Measurements from ENCODE around the gene TTC33.
"Not testable (repeated sequence)": the region's sequence is repeated elsewhere in the genome, so short reads cannot be mapped to it uniquely, and the experiment has no call there.

The TTC33 gene

GRCh38 chr5:40653221-40654022 lies 102.3 kb downstream of the TTC33 start:
- no peak for DNase-seq (ENCODE audit: low read depth)

GRCh38 chr5:40652441-40653220 lies 103.1 kb downstream of the TTC33 start:
- no peak for DNase-seq (ENCODE audit: low read depth)

- no peak for DNase-seq (ENCODE audit: low read depth)
Observed at GRCh38 chr5:40651201-40651600, 104.6 kb downstream of the TTC33 start.

- no peak for DNase-seq (ENCODE audit: low read depth)
Observed at GRCh38 chr5:40649463-40650030, 106.2 kb downstream of the TTC33 start.

GRCh38 chr5:40648150-40648549 lies 107.6 kb downstream of the TTC33 start:
- no peak for DNase-seq (ENCODE audit: low read depth)

GRCh38 chr5:40646266-40646665 lies 109.5 kb downstream of the TTC33 start:
- DNase-seq (ENCODE audit: low read depth): no peak

GRCh38 chr5:40639531-40639930 lies 116.2 kb downstream of the TTC33 start:
- DNase-seq (ENCODE audit: low read depth): not testable (repeated sequence)

GRCh38 chr5:40634593-40634992 lies 121.2 kb downstream of the TTC33 start:
- DNase-seq (ENCODE audit: low read depth): no peak

GRCh38 chr5:40634154-40634553 lies 121.6 kb downstream of the TTC33 start:
- DNase-seq (ENCODE audit: low read depth): no peak

GRCh38 chr5:40631236-40631635 lies 124.5 kb downstream of the TTC33 start:
- no peak for DNase-seq (ENCODE audit: low read depth)

GRCh38 chr5:40630126-40630525 lies 125.6 kb downstream of the TTC33 start:
- DNase-seq (ENCODE audit: low read depth): no peak

- DNase-seq (ENCODE audit: low read depth): no peak
Observed at GRCh38 chr5:40628407-40628806, 127.4 kb downstream of the TTC33 start.

- peak; percentile 79 for DNase-seq (ENCODE audit: low read depth)
Observed at GRCh38 chr5:40627706-40628105, 128.1 kb downstream of the TTC33 start.

- no peak for DNase-seq (ENCODE audit: low read depth)
Observed at GRCh38 chr5:40626801-40627200, 129.0 kb downstream of the TTC33 start.

- DNase-seq (ENCODE audit: low read depth): no peak
Observed at GRCh38 chr5:40623480-40624420, 132.0 kb downstream of the TTC33 start.

GRCh38 chr5:40622463-40623252 lies 133.1 kb downstream of the TTC33 start:
- DNase-seq (ENCODE audit: low read depth): no peak

GRCh38 chr5:40619421-40619820 lies 136.3 kb downstream of the TTC33 start:
- DNase-seq (ENCODE audit: low read depth): no peak

GRCh38 chr5:40618926-40619325 lies 136.8 kb downstream of the TTC33 start:
- no peak for DNase-seq (ENCODE audit: low read depth)

GRCh38 chr5:40616781-40617180 lies 139.0 kb downstream of the TTC33 start:
- DNase-seq (ENCODE audit: low read depth): no peak

GRCh38 chr5:40615586-40616170 lies 140.1 kb downstream of the TTC33 start:
- DNase-seq (ENCODE audit: low read depth): peak; percentile 54

All from amniotic epithelial cell (primary cell).